Right forelimb (tissue), 1 donor: ENCODE results near the gene THRA.
A peak's percentile ranks its signal among the peaks of the same experiment; 100 is the strongest.

Experiments
- DNase-seq: peaks from one replicate; pipeline ENCODE4 v3.0.0-alpha.2; 2018

THRA gene

DNA sequence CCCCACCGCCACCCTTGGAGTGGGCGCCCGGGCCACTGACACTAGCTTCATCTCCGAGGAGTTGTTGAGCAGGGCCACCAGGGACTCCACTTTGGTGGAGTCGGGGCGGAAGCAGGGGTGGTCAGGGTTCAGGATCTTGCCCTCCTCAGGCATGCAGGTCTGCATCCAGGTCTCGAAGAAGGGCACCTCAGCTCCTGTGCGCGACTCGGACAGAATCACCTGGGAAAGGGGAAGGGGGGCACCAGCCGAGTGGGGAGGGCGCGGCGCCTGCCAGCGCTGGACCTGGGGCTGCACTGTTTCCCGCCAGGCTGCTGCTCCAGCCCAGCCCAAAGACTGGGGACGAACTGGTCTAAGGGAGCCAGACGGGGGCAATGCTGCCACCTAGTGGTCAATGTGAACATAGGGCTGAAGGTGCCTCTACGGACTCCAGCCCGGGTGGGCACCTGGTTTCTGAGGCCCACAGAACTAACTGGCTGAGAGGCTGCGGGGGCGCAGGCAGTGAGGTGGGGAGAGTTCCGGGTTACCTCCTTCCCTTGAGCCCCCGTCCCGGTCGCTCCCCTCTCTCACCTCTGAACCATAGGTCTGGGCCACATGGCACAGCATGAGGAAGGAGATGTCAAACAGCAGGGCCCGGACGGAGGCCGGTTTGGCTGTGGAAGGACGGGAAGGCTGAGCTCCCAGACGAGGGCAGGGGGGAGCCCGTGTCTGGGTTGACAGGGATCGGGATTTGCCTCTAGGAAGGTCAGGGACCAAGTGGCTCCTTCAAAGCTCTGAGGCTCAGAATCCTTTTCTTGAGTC, 35.8 kb upstream of the THRA start:
- DNase-seq = peak; percentile 86

DNA sequence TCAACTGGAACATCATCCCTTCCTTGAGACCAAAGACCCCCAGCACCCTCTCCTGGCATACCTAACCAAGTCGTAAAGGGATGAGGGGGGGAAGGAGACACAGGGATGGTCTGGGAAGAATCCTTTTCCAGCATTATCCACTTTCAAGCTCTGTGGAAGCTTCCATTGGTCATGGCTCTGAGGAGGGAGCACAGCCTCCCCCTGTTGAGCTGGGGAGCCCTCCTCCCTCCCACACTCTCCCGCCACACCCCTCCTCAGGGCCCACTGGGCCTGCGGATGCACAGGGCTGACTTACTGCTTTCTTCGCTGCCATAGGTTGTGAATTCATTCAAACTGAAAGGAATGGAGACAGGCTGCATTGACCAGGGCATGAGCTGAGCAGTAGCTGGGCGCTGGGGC, 35.2 kb upstream of the THRA start:
- DNase-seq = no peak

DNA sequence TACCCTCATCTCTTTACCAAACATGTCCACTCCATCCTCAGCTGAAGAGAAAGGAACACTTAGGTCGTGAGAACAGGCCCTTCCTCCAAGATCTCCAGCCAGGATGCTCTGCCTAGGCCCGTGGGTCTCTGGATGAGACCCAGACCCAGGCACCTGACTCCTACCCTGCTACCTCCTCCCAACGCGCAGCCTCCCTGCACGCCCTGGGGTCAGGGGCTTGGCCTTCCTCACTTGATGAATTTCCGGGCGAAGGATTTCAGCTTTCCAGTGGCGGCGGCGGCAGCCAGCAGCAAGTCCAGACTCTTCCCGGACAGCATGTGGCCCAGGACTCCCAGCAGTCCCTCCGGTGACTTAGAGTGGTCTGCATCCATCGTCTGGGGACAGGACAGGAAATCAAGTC, 34.2 kb upstream of the THRA start:
- no peak for DNase-seq

DNA sequence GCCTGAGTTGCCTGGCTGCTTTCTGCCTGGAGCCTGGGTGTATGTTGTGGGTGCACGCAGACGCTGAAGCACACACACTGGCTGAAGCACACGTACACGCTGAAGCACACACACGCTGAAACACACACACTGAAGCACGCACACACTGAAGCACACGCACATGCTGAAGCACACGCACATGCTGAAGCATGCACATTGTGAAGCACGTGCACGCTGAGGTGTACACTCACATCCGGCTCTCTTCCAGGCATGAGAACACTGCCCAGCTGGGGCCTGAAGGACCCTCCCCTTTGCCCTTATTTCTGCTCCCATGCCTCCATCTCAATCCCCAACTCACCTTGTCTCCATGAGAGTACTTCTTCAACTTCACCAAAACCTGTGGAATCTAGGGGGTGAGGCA, 31.1 kb upstream of the THRA start:
- DNase-seq = no peak

DNA sequence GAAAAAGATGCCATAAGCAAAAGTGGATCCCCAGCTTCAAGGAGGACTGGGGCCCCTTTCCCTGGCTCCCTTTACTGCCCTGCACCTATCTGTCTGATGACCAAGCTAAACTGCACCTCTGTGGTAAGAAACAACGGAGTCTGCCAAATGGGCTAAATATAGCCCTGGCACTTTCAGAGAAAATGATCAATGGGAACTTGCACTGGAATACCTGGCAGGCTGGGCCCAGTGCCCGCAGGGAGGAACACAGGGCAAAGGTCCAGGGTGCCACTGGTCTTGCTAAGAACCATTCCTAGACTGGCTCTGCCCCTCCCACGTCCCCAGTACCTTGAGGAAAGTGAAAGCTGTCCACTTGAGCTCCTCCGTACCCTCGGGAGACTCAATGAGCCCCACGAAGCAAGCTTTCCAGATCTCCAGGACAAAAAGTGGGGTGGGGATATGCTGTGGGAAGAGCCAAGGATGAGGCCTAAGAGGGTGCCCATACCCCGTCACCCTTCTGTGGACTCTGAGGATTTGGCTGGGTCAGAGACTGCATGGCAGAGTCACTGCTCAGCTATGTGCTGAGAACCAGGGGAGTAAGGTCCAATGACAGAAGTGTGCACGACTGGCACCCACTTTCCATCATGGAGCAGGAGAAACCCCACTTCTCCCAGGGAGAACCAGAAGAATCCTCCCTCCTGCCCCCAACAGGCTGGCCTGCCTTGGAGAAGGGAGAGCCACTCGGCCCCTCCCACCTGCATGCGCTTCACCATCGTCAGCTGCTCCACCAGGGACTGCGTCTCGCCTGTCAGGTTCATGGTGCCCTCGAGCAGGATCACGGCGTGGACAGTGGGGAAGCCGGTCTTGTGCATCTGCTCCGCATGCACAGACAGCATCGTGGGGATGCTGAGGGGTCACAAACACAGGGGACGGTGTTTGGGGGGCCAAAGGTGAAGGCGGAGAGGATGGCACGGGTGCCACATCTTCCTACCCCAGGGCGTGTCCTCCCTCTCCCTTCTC, 30.1 kb upstream of the THRA start:
- DNase-seq = no peak

DNA sequence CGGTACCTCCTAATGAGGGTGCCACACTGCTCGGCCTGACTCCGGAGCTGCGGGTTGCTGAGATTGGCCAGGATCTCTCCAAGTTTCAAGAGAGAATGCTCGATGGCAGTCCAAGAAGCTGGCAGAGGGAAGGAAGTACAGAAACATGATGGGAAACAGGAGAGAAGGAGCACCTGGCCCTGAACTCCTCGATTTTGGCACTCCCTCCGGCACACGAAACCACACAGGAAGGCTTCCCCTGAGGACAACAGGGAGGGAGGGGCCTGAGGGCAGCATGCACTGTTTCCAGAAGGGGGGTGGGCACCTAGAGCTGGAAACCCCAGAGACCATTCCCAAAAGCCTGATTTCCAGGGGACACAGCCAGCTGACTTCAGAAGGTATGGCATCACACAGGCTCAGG, 29.4 kb upstream of the THRA start:
- DNase-seq = no peak

DNA sequence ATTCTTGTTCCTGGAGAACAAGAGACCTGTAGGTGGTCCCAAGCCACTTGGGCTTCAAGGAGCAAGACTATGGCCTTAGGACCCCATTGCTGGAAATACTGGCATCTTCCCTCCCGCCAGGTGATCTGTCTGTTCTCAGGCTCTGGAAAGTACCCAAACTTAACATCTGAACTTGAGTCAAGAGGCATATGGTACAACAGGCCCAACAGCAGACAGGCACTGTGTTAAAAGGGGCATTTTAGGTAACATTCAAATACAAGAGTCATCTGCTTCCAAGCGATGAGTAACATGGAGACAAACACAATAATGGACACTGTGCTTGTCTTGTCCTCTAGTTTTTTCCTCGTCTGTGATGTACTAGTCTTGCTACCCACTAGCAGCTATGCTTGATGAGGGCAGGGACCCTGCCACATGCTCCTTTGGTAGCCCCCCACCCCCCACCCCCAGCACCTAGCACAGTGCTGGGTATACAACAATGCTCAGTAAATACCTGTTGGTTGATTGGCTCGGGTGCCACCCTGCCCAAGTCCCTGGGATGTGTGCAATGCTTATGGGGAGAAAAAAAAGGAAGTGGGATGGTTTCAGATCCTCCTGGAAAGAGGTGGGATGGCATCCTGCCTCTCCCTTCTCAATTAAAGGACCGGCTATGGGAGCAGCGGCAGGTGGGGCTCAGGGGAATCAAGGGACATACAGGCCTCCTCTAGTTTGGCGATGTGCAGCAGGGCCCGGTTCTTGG, 28.2 kb upstream of the THRA start:
- no peak for DNase-seq

DNA sequence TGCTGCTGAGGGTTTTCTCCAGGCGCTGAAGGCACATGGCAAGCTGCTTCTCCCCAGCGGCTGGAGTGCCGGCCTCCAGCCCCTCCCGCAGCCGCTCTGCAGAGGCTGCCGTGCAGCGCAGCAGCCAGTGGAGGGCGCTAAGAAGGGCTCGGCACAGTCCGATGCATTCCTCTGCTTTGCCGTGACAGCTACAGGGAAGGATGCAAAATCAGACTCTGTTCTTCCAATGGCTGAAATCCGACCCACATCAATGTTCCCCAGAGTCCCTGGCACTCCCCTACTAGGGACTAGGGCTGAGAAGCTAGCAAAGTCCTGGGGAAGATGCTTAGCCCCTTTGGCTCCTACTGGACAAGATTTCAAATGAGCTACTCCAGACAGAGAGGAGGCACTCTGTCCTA, 27.6 kb upstream of the THRA start:
- DNase-seq = no peak

DNA sequence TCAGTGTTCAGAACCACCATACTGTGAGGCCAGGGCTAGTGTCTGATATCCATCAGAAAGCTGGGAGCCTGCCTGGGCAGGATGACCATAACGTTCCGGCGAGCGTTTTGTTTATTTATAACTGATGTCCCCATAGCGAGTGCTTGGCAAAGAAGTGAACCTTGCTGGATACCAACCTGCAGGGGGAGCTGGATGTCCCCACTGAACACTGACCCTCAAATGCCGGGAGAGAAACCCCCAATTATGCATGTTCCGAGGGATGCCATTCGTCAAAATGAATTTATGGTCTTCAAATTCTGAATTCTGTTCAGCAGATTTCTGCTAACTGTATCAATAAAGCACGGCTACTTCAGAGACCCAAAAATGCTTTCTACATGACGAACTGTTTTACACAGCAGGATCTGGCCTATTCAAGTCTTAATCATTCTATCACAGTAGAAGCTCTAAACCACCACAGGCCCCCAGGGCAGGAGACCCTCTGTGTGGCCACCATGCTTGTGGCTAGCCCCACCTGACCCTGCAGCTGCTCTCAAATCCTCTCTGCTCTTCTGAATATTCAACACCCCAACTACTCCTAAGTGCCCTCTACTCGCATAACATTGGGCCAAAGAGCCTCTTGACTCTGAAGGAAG, 23.8 kb upstream of the THRA start:
- DNase-seq = peak; percentile 67

DNA sequence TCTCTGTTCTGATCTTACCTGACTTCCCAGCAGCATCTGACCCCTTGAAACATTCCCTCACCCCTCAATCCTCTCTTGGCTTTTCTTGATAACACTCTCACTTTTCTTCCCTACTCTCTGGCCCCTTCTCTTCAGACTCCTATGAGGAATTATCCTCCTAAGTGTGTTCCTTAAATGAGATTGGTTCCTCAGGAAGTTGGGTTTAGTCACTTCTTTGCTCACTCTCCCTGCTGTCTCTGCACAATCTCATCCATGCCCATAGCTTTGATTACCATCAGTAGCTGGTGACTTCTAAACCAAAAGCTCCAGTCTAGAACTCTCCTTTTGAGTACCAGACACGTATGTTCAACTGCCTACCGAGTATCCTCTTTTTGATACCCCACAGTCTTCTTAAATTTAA, 21.6 kb upstream of the THRA start:
- no peak for DNase-seq

DNA sequence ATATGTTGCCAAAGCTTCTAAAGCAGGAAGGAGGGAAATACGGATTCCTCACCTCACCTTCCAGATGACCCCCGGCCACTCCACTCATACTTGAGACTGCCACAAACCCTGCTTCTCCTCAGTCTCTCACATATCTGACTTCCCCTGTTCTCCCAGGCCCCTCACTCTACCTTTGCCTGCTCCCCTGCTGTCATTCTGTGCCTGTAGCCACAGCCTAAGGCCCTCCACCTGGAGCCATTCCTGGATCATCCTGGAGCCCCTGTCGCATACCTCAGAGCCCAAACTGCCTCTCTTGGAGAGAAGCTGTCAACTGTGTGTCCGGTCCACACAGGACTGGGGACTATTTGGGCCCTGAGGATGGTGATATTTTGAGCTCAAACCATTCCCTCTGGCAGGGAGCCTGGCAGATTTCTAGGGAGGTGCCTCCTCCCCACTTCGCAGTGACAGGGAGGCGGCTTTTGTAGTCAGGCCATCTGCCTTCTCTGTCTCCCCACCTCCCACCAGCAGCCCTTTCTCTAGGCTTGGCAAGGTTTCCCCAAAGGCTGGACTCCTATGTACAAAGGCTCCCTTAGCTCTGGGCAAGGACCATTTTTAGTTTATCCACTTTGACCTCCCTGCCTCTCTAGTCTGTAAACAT, 6.3 kb upstream of the THRA start:
- no peak for DNase-seq

DNA sequence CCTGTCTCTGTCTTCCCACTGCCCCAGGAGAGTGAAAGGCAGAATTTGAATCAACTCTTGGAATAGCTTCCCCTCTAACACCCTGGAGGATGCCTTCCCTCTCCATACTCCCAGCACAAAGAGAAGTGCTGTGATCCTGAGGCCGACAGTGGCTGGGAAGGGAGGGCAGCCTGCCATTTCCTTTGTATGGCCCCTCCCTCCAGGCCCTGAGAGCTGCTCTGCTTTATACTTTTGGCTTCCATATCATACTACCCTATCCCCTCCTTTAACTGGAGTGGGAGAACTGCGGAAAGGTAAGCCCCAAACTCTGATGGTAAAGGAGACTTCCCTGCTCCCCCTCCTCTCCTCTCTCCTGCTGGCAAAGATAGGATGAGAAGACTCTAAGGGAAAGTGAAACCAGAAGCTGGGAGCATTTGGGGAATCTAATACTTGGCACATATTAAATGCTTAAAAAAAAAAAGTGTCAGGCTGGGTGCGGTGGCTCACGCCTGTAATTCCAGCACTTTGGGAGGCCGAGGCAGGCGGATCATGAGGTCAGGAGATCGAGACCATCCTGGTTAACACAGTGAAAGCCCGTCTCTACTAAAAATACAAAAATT, 4.5 kb upstream of the THRA start:
- no peak for DNase-seq

DNA sequence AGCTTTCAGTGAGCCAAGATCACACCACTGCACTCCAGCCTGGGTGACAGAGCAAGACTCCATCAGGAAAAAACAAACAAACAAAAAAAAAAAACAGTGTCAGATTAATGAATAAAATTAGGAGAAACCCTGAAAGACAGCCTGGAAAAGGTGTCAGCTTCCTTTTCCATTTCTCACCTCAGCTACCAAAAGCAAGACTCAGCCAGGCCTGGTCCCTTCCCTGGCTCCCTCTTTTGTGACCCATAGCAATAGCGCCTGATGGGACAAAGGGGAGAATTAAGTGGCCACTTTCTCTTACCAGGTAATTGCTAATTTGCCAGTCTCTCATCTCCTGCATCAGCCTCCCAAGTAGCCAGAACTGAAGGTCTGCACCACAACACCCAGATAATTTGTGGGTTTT, 3.9 kb upstream of the THRA start:
- no peak for DNase-seq

DNA sequence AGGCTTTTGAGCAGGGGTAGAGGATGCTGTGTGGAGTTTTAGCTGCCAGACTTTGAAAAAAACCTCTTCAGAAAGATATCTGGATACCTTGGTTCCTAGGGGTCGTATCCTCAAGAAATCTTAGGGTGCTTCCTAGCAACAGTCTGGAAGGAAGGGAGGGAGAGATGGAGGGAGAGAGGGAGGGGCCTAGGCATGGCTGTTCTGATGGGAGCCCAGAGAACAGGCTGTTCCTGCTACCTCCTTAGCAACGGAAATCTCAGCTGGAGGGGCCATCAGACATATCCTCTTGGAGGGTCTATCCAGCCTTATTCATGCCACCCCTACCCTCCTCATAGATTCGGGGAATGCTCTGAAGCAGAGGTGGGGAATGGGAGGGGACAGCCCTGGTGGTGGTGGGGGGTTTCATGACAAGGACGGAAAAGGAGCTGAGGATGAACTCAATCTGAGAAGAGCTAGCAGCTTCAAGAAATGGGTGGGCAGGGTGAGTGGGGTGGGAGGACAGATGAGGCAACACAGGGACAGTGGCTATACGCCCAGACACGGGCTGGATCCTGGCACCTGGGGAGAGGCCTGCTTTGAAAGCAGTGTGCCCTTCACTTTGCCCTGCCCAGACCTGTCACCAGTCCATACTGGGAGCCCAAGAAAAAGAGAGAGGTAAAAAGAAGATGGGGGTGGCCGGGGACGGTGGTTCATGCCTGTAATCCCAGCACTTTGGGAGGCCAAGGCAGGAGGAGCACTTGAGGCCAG, 2.9 kb upstream of the THRA start:
- no peak for DNase-seq

DNA sequence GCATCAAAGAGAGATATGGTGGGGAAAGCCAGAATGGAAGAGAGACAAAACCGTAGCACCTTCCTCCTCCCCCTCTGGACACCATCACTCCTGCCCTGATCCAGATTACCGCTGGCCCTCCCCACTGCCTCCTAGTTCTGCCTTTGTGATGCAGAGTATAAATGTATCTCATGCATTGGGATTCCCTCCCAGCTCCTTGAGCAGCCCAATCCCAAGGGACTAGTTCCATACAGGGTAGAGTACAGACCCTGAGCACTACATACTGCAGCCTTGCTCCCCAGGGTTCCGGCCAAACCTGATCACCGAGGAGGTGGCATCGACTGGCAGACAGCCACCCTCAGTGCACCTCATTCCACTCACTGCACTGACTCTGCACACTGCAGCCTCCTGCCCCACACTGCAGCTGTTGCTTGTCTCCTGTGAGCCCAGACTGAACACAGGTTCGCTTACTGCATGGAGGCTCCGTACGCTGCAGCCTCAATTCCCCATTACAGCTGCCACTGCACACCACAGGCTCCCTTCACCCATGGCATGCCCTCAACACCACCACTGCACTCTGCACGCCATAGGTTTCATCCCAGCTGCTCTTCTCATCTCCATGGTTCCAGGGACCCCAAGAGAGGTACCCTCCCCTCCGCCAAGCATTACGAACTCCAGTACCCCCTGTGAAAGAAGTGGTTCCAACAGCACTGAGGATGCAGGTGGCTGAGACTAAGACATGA, 1.7 kb upstream of the THRA start:
- no peak for DNase-seq

DNA sequence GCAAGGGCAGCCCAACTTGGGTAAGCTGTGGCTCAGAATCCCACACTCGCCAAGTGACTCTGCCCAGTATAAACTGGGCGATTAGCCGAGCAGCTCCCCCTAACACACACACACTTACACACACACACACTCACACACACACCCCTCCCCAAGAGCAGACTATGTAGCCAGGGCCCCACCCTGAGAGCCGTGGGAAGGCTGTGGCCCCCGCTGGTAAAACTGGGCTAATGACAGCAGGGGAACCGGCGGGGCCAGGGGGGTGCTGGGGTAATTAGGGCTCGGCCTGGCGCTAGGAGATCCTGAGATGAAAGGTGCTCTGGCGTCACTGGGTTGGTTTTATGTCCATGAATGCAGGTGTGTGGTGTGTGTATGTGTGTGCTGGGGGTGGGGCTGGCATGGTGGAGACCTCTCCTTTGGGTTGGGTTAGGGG, 1.1 kb upstream of the THRA start:
- no peak for DNase-seq

DNA sequence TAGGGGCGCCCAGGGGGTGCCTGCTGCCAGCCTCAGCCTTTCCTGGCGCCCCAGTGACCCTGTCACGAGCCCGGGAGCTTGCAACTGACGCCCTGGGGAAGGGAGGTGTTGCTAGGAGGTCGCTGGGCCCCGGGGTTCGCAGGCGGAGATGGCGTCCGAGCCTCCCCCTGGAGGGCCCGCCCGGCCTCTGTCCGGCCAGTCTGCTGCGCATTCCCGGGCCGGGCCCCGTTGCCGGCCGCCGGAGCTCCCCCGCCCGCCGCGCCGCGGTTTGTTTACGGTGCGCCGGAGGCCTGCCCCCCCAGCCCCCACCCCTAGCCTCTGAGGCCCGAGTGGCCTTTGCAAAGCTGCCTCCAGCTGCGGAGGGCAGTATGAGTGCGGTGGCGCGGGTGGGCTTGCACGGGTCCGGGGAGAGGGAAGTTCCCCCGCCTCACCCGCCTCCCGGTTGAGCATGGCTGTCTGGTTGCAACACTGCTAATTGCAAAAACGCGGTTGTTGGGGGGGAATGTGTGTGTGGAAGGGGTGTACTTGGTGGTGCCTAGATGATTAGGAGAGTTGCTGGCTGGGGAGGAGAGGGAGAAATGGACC, 514 bp downstream of the THRA start:
- DNase-seq = no peak

DNA sequence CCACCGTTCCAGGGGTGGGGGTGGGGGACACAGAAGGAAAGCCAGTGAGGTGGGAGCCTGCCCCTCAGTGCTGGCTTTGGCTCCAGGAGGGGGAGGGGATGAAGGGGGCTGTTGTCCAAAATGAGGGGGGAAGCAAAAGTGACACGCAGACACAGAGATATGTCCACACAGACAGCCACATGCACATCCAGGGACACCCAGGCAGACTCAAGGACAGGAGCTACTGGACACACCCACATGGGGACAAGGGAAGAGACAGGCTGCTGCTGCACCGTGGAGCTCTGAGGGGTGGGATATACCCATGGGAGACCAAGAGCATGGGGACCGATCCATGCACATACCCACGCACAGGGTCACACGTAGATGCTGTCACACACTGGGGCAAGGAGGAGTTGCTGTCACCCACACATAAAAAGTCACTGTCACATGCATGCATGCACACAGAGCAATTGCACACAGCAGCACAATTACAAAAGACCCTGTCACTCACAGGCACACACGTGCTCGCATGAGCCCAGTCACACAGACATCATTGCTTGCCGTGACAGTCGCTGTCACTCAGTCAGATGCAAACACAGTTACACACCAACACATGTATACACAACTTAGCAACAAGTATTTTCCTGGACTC, 1.3 kb downstream of the THRA start:
- no peak for DNase-seq

DNA sequence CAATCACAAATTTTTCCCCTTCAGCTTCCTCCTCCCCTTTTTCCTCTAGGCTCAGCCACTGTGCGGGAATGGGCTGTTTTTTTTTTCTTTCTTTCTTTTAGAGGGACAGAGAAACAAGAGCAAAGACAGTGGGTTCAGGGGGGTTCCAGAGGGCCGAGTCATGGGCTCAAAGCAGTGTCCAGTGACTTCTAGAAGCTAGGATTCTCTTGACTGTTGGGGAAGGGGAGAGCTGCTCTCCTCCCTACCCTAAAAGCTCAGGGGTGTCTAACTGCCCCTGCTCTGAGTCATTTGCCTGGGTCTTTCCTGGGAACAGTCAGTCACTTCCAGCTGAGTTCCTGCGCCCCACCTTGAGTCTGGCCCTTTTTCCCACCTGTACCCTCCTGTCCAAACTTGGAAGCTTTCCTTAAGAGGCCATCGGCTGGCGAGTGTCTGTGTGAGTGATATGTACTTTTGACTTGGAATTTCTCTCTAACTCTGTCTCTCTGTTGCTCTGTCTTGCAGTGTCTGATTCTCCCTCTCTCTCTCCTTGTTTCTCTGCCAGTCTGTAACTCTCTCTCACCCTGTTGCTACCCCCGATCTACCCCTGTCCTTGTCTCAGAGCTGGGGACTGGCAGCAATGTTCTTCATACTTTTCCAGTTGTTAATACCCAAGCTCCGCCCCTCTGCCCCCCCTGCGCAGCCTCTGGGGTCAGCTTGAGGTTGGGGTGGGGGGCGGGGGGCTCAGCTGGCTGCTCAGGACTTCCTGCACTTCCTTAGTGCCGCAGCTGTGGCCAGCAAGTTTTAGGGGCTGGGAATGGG, 2.4 kb downstream of the THRA start:
- DNase-seq = no peak
